Kidney (tissue), 14 donors: ENCODE results near the gene SORCS2. TPM values are rescaled to one million over a fixed set of nuclear protein-coding genes. Genes with fewer than 3 reads are reported as not detected.

Experiments used
- DNase-seq, 5 donors: peaks; one replicate each; pipeline ENCODE4 v3.0.0-alpha.2; 2013 to 2020
- FAIRE-seq: peaks from 2 replicates; lab custom pipeline; 2012; peaks lifted over from hg19 to GRCh38; lab: Jason Lieb, UNC
- H3K27ac ChIP-seq, 2 donors: one replicate each; pipeline ENCODE4 v1.7.0; 2013; ENCODE audit warnings: low read depth in 2 of 2, low read length in 2 of 2, inconsistent platforms in 1 of 2
- H3K27me3 ChIP-seq: one replicate; pipeline ENCODE4 v1.7.1; 2013; ENCODE audit warnings: low read length, inconsistent platforms; ENCODE audit not compliant: control insufficient read depth, insufficient read depth
- H3K36me3 ChIP-seq, 3 donors: one replicate each; pipeline versions ENCODE4 v1.7.0 to v1.7.1; 2013; ENCODE audit warnings: low read length in 3 of 3, control low read depth in 1 of 3, inconsistent platforms in 1 of 3; ENCODE audit not compliant: insufficient read depth in 3 of 3, control insufficient read depth in 2 of 3
- H3K4me1 ChIP-seq, 3 donors: one replicate each; pipeline versions ENCODE4 v1.7.0 to v1.7.1; 2013; ENCODE audit warnings: low read length in 3 of 3, inconsistent platforms in 1 of 3, low read depth in 1 of 3; ENCODE audit not compliant: control insufficient read depth in 2 of 3, insufficient read depth in 2 of 3
- H3K4me3 ChIP-seq, 3 donors: one replicate each; pipeline versions ENCODE4 v1.7.0 to v1.8.1; 2013; ENCODE audit warnings: low read length in 3 of 3, control low read depth in 1 of 3, inconsistent platforms in 1 of 3
- H3K9ac ChIP-seq, 3 donors: one replicate each; pipeline versions ENCODE4 v1.7.0 to v1.7.1; 2013; ENCODE audit warnings: low read length in 3 of 3, control low read depth in 1 of 3, inconsistent platforms in 1 of 3
- H3K9me3 ChIP-seq, 3 donors: one replicate each; pipeline versions ENCODE4 v1.7.0 to v1.7.1; 2013; ENCODE audit warnings: low read length in 3 of 3, control low read depth in 1 of 3, inconsistent platforms in 1 of 3; ENCODE audit not compliant: control insufficient read depth in 2 of 3, insufficient read depth in 1 of 3
- intact Hi-C: fragments of 100-400 bp; cut with DNase I; formaldehyde crosslinking; loops from one replicate; pipeline ENCODE4 v1.11.1; 2022
- polyA plus RNA-seq: library from polyadenylated mRNA; stranded (reverse); fragments of 350-450 nt; fragmentation: Illumina TruSeq; extraction: RNeasy Lipid Tissue Mini Kit (QIAGEN cat#74804); gene quantifications from one replicate; pipeline ENCODE4 v1.2.3, GENCODE V29; 2014; ENCODE audit warnings: low read depth, low replicate concordance; ENCODE audit not compliant: insufficient read depth
- total RNA-seq: library from RNA; stranded (reverse); fragmentation: NEBNext Ultra II Directional; extraction: Animal tissue kit (Norgen Biotek cat#: 25700); gene quantifications from one replicate; pipeline ENCODE4 v1.2.1, GENCODE V29; 2021
- TF ChIP-seq, protein P1 (sequence below): IDR thresholded peaks from 3 replicates; pipeline ENCODE4 v1.5.1; 2012; ENCODE audit warnings: mild to moderate bottlenecking, moderate library complexity, borderline replicate concordance; ENCODE audit not compliant: insufficient read depth; ENCODE audit errors: extremely low read depth
- donor health status: control.
- donor health status: control.
- donor health status: control.
- donor health status: control.
- donor health status: control.
- donor health status: DM: yes; HTN: yes; CAD: no.
- donor health status: Normal renal cell carcinoma (clear cell type).

Gene SORCS2
- total and polyA plus RNA-seq, 2 donors from 2014 or later: 6.1 to 9.1 TPM

DNA sequence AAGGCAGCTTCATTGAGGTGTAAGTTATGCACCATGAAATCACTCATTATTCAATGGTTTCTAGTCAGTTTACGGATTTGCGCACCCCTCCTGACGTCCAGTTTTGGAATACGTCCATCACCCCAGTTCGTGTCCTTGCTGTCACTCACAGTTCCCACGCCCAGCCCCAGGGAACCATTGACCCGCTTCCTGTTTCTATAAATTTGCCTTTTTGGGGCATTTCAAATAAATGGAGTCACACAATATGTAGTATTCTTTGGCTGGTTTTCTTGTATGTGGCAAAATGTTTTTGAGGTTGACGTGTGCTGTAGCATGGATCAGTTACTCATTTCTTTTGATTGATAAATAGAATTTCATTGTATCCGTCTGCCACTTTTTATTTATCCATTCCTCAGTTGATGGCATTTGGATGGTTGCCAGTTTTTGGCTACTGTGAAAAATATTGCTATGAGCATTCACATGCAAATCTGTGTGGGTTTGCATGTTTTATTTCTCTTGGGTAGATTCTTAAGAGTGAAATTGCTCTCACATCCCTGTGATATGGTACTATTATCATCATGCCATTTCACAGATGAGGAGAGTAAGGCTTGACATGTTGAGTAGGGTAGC lies 18.4 kb upstream of the SORCS2 start:
- intact Hi-C loops: no loop called here
- Histone ChIP-seq H3K4me3 (no peak overlapping the region), H3K36me3 (no peaks in the 10 kb centered on the region), H3K27me3 (no peaks in the 10 kb centered on the region), H3K9me3 (no peaks in the 10 kb centered on the region), H3K9ac (no peak overlapping the region), H3K27ac (no peak overlapping the region), H3K4me1 (no peaks in the 10 kb centered on the region)
- DNase-seq (peak in 1 of 5 donors; percentile 25), FAIRE-seq (no peak)
- TF ChIP-seq, protein P1, sequence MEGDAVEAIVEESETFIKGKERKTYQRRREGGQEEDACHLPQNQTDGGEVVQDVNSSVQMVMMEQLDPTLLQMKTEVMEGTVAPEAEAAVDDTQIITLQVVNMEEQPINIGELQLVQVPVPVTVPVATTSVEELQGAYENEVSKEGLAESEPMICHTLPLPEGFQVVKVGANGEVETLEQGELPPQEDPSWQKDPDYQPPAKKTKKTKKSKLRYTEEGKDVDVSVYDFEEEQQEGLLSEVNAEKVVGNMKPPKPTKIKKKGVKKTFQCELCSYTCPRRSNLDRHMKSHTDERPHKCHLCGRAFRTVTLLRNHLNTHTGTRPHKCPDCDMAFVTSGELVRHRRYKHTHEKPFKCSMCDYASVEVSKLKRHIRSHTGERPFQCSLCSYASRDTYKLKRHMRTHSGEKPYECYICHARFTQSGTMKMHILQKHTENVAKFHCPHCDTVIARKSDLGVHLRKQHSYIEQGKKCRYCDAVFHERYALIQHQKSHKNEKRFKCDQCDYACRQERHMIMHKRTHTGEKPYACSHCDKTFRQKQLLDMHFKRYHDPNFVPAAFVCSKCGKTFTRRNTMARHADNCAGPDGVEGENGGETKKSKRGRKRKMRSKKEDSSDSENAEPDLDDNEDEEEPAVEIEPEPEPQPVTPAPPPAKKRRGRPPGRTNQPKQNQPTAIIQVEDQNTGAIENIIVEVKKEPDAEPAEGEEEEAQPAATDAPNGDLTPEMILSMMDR: no peak

DNA sequence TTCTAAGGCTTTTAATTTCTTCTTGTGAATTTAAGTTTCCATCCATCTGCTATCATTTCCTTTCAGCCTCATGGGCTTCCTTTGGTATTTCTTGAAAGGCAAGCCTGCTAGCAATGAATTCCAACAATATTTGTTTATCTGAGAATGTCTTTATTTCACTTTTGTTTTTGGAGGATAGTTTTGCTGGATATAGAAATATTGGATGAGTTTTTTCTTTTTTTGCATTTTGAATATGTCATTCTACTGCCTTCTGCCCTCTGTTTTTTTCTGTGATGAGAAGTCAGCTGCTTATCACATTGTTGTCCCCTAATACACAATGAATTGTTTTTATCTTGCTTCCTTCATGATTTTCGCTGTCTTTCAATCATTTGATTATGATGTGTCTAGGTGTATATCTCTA lies 13.2 kb upstream of the SORCS2 start:
- TF ChIP-seq, protein P1: no peak
- H3K9me3 ChIP-seq: no peaks in the 10 kb centered on the region
- intact Hi-C loops: no loop called here
- no peak overlapping the region for H3K4me3 ChIP-seq
- H3K27me3 ChIP-seq: no peaks in the 10 kb centered on the region
- peaks cover 0 to 2% (median 0%) of the 10 kb centered on the region in 3 donors for H3K4me1 ChIP-seq
- no peak overlapping the region for H3K9ac ChIP-seq
- DNase-seq (no peak), FAIRE-seq (no peak)
- no peaks in the 10 kb centered on the region for H3K36me3 ChIP-seq
- no peak overlapping the region for H3K27ac ChIP-seq

DNA sequence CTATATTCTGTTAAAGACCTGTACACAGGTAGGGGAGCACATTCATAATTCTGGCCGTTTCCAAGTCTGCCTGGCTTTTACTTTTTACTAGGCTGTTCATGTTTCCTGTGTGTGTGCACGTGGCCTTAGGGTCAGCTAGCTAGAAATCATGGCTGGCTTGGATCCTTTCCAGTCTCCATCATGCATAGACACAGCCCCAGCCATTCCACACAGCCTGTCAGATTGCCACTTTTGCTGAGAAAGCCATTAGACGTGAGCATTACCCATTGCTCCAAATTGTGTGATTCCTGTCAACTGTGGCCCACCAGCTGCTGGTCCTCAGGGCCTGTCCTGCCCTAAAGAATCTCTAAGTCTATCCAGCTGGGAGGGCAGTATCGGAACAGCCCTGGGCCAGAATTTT lies 11.4 kb upstream of the SORCS2 start:
- H3K9ac ChIP-seq: no peak overlapping the region
- intact Hi-C loops: no loop called here
- DNase-seq (peak in 2 of 5 donors; percentile 27 to 81), FAIRE-seq (no peak)
- H3K9me3 ChIP-seq: no peaks in the 10 kb centered on the region
- no peak overlapping the region for H3K4me3 ChIP-seq
- no peak overlapping the region for H3K27ac ChIP-seq
- H3K27me3 ChIP-seq: no peaks in the 10 kb centered on the region
- no peaks in the 10 kb centered on the region for H3K36me3 ChIP-seq
- peaks cover 0 to 2% (median 0%) of the 10 kb centered on the region in 3 donors for H3K4me1 ChIP-seq
- TF ChIP-seq, protein P1: no peak

DNA sequence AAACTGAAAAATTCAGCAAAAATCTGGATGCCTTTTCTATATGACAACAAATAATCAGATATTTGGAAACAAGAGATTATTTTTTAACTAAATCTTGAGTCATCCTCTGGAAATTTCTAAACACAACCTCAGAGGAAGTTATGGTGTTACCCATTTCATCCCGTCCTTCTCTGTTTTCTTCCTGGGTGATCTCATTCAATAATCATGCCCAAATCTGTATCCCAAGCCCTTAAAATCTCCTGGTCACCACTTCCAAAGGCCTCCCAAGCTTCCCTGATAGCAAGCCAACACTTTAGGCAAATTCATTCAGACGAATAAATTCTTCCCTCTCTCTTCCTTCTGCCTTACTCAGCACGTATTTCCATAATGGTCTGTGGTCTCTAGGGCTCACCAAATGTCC lies 9.7 kb upstream of the SORCS2 start:
- H3K4me3 ChIP-seq: no peak overlapping the region
- no peak overlapping the region for H3K27ac ChIP-seq
- no peak overlapping the region for H3K9ac ChIP-seq
- no peak for DNase-seq
- H3K27me3 ChIP-seq: no peaks in the 10 kb centered on the region
- H3K36me3 ChIP-seq: no peaks in the 10 kb centered on the region
- no peak for FAIRE-seq
- H3K9me3 ChIP-seq: no peaks in the 10 kb centered on the region
- intact Hi-C loops: no loop called here
- H3K4me1 ChIP-seq: peaks cover 0 to 2% (median 0%) of the 10 kb centered on the region in 3 donors
- TF ChIP-seq, protein P1: no peak
